ENCODE measurements around the gene NDUFS5. TPM values are rescaled to one million over a fixed set of nuclear protein-coding genes. Genes with fewer than 3 reads are reported as not detected.
"Not testable (repeated sequence)": the region's sequence is repeated elsewhere in the genome, so short reads cannot be mapped to it uniquely, and the experiment has no call there.

NDUFS5 gene
- total RNA-seq, 1 donor from 2014 or later, result 360 TPM

DNA sequence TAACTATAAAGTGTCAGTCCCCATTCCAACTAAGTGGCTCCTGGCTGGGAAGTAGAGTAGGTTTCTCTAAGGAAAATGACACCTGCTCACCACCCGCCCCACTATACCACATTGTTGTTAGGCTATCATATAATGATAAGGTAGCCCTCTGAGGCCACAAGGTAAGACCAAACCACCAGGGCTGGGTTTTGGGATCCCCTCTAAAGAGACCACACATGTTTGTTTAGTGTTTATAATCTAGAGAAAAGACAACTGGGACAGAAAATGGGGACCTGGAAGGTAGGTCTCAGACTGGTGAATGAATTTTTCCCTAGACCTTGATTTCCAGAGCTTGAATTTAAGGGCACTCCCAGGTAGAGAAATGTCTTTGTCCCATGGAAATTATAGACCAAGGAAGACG, 19.9 kb upstream of the NDUFS5 start:
- no peaks in the 10 kb centered on the region for H3K27me3 ChIP-seq (ENCODE audit: insufficient read depth, low read length)
- no peak overlapping the region for H3K27ac ChIP-seq (ENCODE audit: low read depth, low read length)
- H3K79me2 ChIP-seq (ENCODE audit: insufficient read depth, low read length), result peaks cover 18% of the 10 kb centered on the region
- H3K9me3 Mint-ChIP-seq (ENCODE audit: unreplicated experiment), result no peaks in the 10 kb centered on the region
- no peak overlapping the region for H3K27ac Mint-ChIP-seq (ENCODE audit: unreplicated experiment)
- H2AFZ ChIP-seq (ENCODE audit: low read depth, low read length), result no peak overlapping the region
- H3K9me3 ChIP-seq (ENCODE audit: insufficient read depth, low read depth, low read length), result no peaks in the 10 kb centered on the region
- H3K9ac ChIP-seq (ENCODE audit: low read length), result no peak overlapping the region
- DNase-seq (ENCODE audit: low read depth) (no peak), FAIRE-seq (no peak)
- peaks cover 23% of the 10 kb centered on the region for H3K36me3 Mint-ChIP-seq (ENCODE audit: low read depth, unreplicated experiment)
- peaks cover 4% of the 10 kb centered on the region for H3K4me1 ChIP-seq (ENCODE audit: insufficient read depth, low read length)
- H3K4me3 ChIP-seq (ENCODE audit: insufficient read depth, low read depth, low read length), result no peak overlapping the region
- TF ChIP-seq CTCF (IDR thresholded peaks at IDR 0.05; ENCODE audit: insufficient read depth, low read depth, low read length), result no peak
- no peak for TF ChIP-seq EZH2 (IDR thresholded peaks at IDR 0.05; ENCODE audit: insufficient read depth, low read length)
- no peak overlapping the region for H3K4me2 ChIP-seq (ENCODE audit: low read length)
- H3K36me3 ChIP-seq (ENCODE audit: insufficient read depth, low read length), result peaks cover 57% of the 10 kb centered on the region
- peaks cover 27% of the 10 kb centered on the region for H3K4me1 Mint-ChIP-seq (ENCODE audit: low read depth, unreplicated experiment)
- no peak overlapping the region for H3K4me3 Mint-ChIP-seq (ENCODE audit: unreplicated experiment)
- H3K27me3 Mint-ChIP-seq (ENCODE audit: low read depth, unreplicated experiment), result no peaks in the 10 kb centered on the region
- H4K20me1 ChIP-seq (ENCODE audit: insufficient read depth, low read length), result peaks cover 42% of the 10 kb centered on the region

GRCh38 chr1:39006726-39007645, 19.2 kb upstream of the NDUFS5 start:
- no peak for DNase-seq (ENCODE audit: low read depth)
- Histone ChIP-seq H3K27ac (ENCODE audit: low read depth, low read length) (no peak overlapping the region), H3K4me2 (ENCODE audit: low read length) (no peak overlapping the region), H3K4me1 (ENCODE audit: insufficient read depth, low read length) (peaks cover 4% of the 10 kb centered on the region), H2AFZ (ENCODE audit: low read depth, low read length) (no peak overlapping the region), H4K20me1 (ENCODE audit: insufficient read depth, low read length) (peaks cover 35% of the 10 kb centered on the region), H3K36me3 (ENCODE audit: insufficient read depth, low read length) (peaks cover 50% of the 10 kb centered on the region), H3K79me2 (ENCODE audit: insufficient read depth, low read length) (peaks cover 11% of the 10 kb centered on the region), H3K9ac (ENCODE audit: low read length) (no peak overlapping the region), H3K9me3 (ENCODE audit: insufficient read depth, low read depth, low read length) (no peaks in the 10 kb centered on the region), H3K4me3 (ENCODE audit: insufficient read depth, low read depth, low read length) (no peak overlapping the region), H3K27me3 (ENCODE audit: insufficient read depth, low read length) (no peaks in the 10 kb centered on the region)
- FAIRE-seq, result no peak
- Mint-ChIP-seq H3K4me1 (ENCODE audit: low read depth, unreplicated experiment) (peaks cover 23% of the 10 kb centered on the region), H3K9me3 (ENCODE audit: unreplicated experiment) (no peaks in the 10 kb centered on the region), H3K27me3 (ENCODE audit: low read depth, unreplicated experiment) (no peaks in the 10 kb centered on the region), H3K36me3 (ENCODE audit: low read depth, unreplicated experiment) (peaks cover 20% of the 10 kb centered on the region), H3K4me3 (ENCODE audit: unreplicated experiment) (no peak overlapping the region), H3K27ac (ENCODE audit: unreplicated experiment) (no peak overlapping the region)
- no peak for TF ChIP-seq EZH2 (IDR thresholded peaks at IDR 0.05; ENCODE audit: insufficient read depth, low read length)
- no peak for TF ChIP-seq CTCF (IDR thresholded peaks at IDR 0.05; ENCODE audit: insufficient read depth, low read depth, low read length)

DNA sequence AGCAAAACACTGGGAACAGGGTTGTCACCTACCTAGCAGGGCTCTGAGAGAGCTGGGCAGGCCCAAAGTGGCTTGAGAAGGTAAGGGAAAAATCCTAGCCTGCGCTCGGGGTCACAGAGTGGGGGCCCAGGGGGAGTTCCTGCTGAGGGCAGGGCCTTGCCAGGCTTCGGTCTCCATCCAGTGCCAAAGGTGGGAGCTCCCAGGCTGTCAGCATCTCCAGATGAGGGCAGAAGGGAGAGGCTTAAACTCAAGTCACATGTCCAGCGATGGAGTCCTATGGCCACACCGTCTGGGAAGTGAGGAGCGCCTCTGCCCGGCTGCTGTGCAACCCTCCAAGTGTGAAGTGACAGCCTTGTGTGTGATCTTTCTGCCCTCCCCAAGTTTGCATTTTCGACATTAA, 11.2 kb upstream of the NDUFS5 start:
- not testable (repeated sequence) for H3K27ac Mint-ChIP-seq (ENCODE audit: unreplicated experiment); H3K4me1 ChIP-seq (ENCODE audit: insufficient read depth, low read length); H3K4me3 ChIP-seq (ENCODE audit: insufficient read depth, low read depth, low read length); H3K4me1 Mint-ChIP-seq (ENCODE audit: low read depth, unreplicated experiment); H3K27me3 Mint-ChIP-seq (ENCODE audit: low read depth, unreplicated experiment); DNase-seq (ENCODE audit: low read depth); H3K4me3 Mint-ChIP-seq (ENCODE audit: unreplicated experiment); H2AFZ ChIP-seq (ENCODE audit: low read depth, low read length); H4K20me1 ChIP-seq (ENCODE audit: insufficient read depth, low read length); H3K27me3 ChIP-seq (ENCODE audit: insufficient read depth, low read length); H3K9me3 Mint-ChIP-seq (ENCODE audit: unreplicated experiment); FAIRE-seq; H3K9me3 ChIP-seq (ENCODE audit: insufficient read depth, low read depth, low read length); H3K27ac ChIP-seq (ENCODE audit: low read depth, low read length); H3K9ac ChIP-seq (ENCODE audit: low read length); H3K36me3 ChIP-seq (ENCODE audit: insufficient read depth, low read length); H3K4me2 ChIP-seq (ENCODE audit: low read length); H3K79me2 ChIP-seq (ENCODE audit: insufficient read depth, low read length)
- peaks cover 12% of the 10 kb centered on the region for H3K36me3 Mint-ChIP-seq (ENCODE audit: low read depth, unreplicated experiment)
